Panc1 (cell line): ENCODE results near the gene PARP15. TPM values are rescaled to one million over a fixed set of nuclear protein-coding genes. Genes with fewer than 3 reads are reported as not detected.

Source experiments
- ATAC-seq: fragments of 200-7000 bp; cut with Tn5 transposase; 2 replicates; pipeline ENCODE4 v1.9.1; 2020; ENCODE audit warnings: mild to moderate bottlenecking, moderate library complexity
- Bru-seq: library from RNA; stranded (reverse); fragments of 400-500 nt; gene quantifications from one replicate; lab custom pipeline; 2021; lab: Mats Ljungman, UMichigan
- BruChase-seq, 2 experiments: library from RNA; stranded (reverse); fragments of 400-500 nt; gene quantifications; one replicate each; lab custom pipeline; 2021; lab: Mats Ljungman, UMichigan
- BruUV-seq: library from RNA; stranded (reverse); fragments of 400-500 nt; replicated peaks from 2 replicates; lab custom pipeline; 2021; lab: Mats Ljungman, UMichigan
- CTCF ChIA-PET: fragments of 300-600 bp; sonication (Branson Sonifier 250); formaldehyde crosslinking; loops from one replicate; lab custom pipeline; 2022; ENCODE audit warnings: antibody characterized with exemption; lab: Charles Lee
- POLR2A ChIA-PET: fragments of 300-600 bp; sonication (Branson Sonifier 250); formaldehyde crosslinking; loops from one replicate; lab custom pipeline; 2022; ENCODE audit warnings: antibody characterized with exemption; lab: Charles Lee
- DNase-seq: peaks from one replicate; pipeline ENCODE4 v3.0.0-alpha.2; 2010; ENCODE audit warnings: low read depth, low spot score
- H3K27ac ChIP-seq: 2 replicates; pipeline ENCODE4 v1.5.1; 2011; ENCODE audit warnings: mild to moderate bottlenecking, low read length, inconsistent platforms
- H3K27me3 ChIP-seq: fragments of 200-500 bp; sonication (Bioruptor generic); 2 replicates; pipeline ENCODE4 v1.6.0; 2014; ENCODE audit warnings: low read length, inconsistent platforms; ENCODE audit not compliant: control insufficient read depth, insufficient read depth
- H3K36me3 ChIP-seq: fragments of 200-500 bp; sonication (Bioruptor generic); 2 replicates; pipeline ENCODE4 v1.5.1; 2014; ENCODE audit warnings: inconsistent platforms, mild to moderate bottlenecking, low read length, moderate library complexity; ENCODE audit not compliant: control insufficient read depth, insufficient read depth
- H3K4me1 ChIP-seq: 2 replicates; pipeline ENCODE4 v1.5.1; 2011; ENCODE audit warnings: inconsistent platforms, mild to moderate bottlenecking, low read length, moderate library complexity; ENCODE audit not compliant: control insufficient read depth, insufficient read depth
- H3K4me3 ChIP-seq, 2 experiments: 2 replicates each; pipeline ENCODE4 v1.5.1; 2011 to 2012; ENCODE audit warnings: low read depth in 2 of 2, low read length in 2 of 2, mild to moderate bottlenecking in 2 of 2, inconsistent platforms in 1 of 2, moderate library complexity in 1 of 2
- H3K9me3 ChIP-seq: fragments of 200-500 bp; sonication (Bioruptor generic); 2 replicates; pipeline ENCODE4 v1.5.1; 2014; ENCODE audit warnings: low read depth, mild to moderate bottlenecking, inconsistent platforms, low read length, moderate library complexity; ENCODE audit not compliant: control insufficient read depth, insufficient read depth
- CTCF ChIP-seq: fragments of 450-650 bp; IDR thresholded peaks from 2 replicates; pipeline ENCODE4 v1.5.1; 2017; ENCODE audit warnings: mild to moderate bottlenecking
- POLR2AphosphoS5 ChIP-seq: IDR thresholded peaks from 2 replicates; pipeline ENCODE4 v1.6.1; 2012; ENCODE audit warnings: mild to moderate bottlenecking, low read depth, low read length, moderate library complexity
- REST ChIP-seq, 2 experiments: IDR thresholded peaks; 2 replicates each; pipeline ENCODE4 v1.6.1; 2011 to 2012; ENCODE audit warnings: low read depth in 2 of 2, control low read depth in 1 of 2, low read length in 1 of 2, mild to moderate bottlenecking in 1 of 2, moderate library complexity in 1 of 2; ENCODE audit not compliant: insufficient read depth in 1 of 2
- SIN3A ChIP-seq: IDR thresholded peaks from 2 replicates; pipeline ENCODE4 v1.6.1; 2012; ENCODE audit warnings: low read depth, mild to moderate bottlenecking, low read length, moderate library complexity, borderline replicate concordance; ENCODE audit not compliant: insufficient read depth
- TCF7L2 ChIP-seq: IDR thresholded peaks from 2 replicates; pipeline ENCODE4 v1.6.1; 2011; ENCODE audit warnings: mild to moderate bottlenecking, low read depth, low read length, inconsistent platforms
- in situ Hi-C: cut with HindIII; loops from 2 replicates; pipeline ENCODE4 v1.10.0; 2016; ENCODE audit warnings: low sequenced_read_pairs, low pct_unique_long_range_greater_than_20kb
- intact Hi-C: fragments of 100-400 bp; cut with micrococcal nuclease; formaldehyde crosslinking; loops from one replicate; pipeline ENCODE4 v1.10.0; 2022; ENCODE audit not compliant: unreplicated experiment
- long read RNA-seq: library from polyadenylated mRNA; unstranded; transcript quantifications from one replicate; pipeline ENCODE4 v2.0.0, GENCODE V29; 2021; ENCODE audit not compliant: unreplicated experiment
- polyA plus RNA-seq: library from polyadenylated mRNA; unstranded; fragments of >200 nt; gene quantifications from one replicate; pipeline ENCODE4 v1.2.1, GENCODE V29; 2012; ENCODE audit warnings: missing spikeins; ENCODE audit not compliant: insufficient read length
- total RNA-seq: library from RNA; stranded (reverse); gene quantifications from one replicate; pipeline ENCODE4 v1.2.1, GENCODE V29; 2021; ENCODE audit not compliant: unreplicated experiment

PARP15 gene
- total RNA-seq (0.21 TPM), Bru-seq, nascent RNA (percentile 14 among the genes with signal in this experiment), BruChase-seq, experiment 1, labeled RNA remaining after a 2-hour chase (percentile 19 among the genes with signal in this experiment), BruChase-seq, experiment 2, labeled RNA remaining after a 6-hour chase (percentile 26 among the genes with signal in this experiment)
- polyA plus RNA-seq: not detected
- long read RNA-seq: 0 reads

- intact Hi-C loops (no loop called here), in situ Hi-C loops (no loop called here)
- CTCF ChIA-PET: no interaction called here
- POLR2A ChIA-PET: no interaction called here
- peaks cover 11% of the 10 kb centered on the region; the same call in 1 of the 2 replicates for H3K9me3 ChIP-seq
- no peaks in the 10 kb centered on the region for H3K27me3 ChIP-seq
- no peak within 1 kb of the TSS for H3K4me3 ChIP-seq
- ATAC-seq (no peak), DNase-seq (no peak)
- no peaks in the 10 kb centered on the region for H3K36me3 ChIP-seq
- no TSS peak for BruUV-seq
- H3K27ac ChIP-seq: no peak within 1 kb of the TSS
- 0 out of 2 replicates have a peak, but pooled peaks cover 3% of the 10 kb centered on the region for H3K4me1 ChIP-seq
- TF ChIP-seq SIN3A: no peak
- no peak for TF ChIP-seq POLR2AphosphoS5
- no peak for TF ChIP-seq TCF7L2
Measured at GRCh38 chr3:122577409-122578031, at the start of gene PARP15. PARP15 (plus strand) TSS chr3:122577650; CDS start chr3:122577668, 18 bp downstream.

GRCh38 chr3:122530164-122530563, 47.3 kb upstream of the PARP15 start:
- H3K27ac ChIP-seq: no peak overlapping the region
- ATAC-seq (no peak), DNase-seq (no peak)
- H3K4me3 ChIP-seq: no peak overlapping the region
- intact Hi-C loops: no loop called here
- no TSS peak for BruUV-seq
- TF ChIP-seq CTCF (no peak), POLR2AphosphoS5 (no peak), SIN3A (no peak), TCF7L2 (no peak), REST (IDR thresholded peaks at IDR 0.05; ENCODE audit: insufficient read depth in 1 of 2, low read depth in 2 of 2, low read length in 1 of 2) (no peak)
- no peaks in the 10 kb centered on the region for H3K9me3 ChIP-seq
- CTCF ChIA-PET: no interaction called here
- POLR2A ChIA-PET: no interaction called here
- H3K4me1 ChIP-seq: peaks cover 4% of the 10 kb centered on the region; the same call in 1 of the 2 replicates
- in situ Hi-C loops: no loop called here
- no peaks in the 10 kb centered on the region for H3K36me3 ChIP-seq
- H3K27me3 ChIP-seq: no peaks in the 10 kb centered on the region
